HG02981 (cell line): ENCODE data around the gene NMNAT2.

Experiments used
- ATAC-seq: cut with Tn5 transposase; IDR thresholded peaks from one replicate; pipeline ENCODE4 v1.9.1; 2021; ENCODE audit warnings: mild to moderate bottlenecking, moderate library complexity; ENCODE audit not compliant: unreplicated experiment

Gene NMNAT2

DNA sequence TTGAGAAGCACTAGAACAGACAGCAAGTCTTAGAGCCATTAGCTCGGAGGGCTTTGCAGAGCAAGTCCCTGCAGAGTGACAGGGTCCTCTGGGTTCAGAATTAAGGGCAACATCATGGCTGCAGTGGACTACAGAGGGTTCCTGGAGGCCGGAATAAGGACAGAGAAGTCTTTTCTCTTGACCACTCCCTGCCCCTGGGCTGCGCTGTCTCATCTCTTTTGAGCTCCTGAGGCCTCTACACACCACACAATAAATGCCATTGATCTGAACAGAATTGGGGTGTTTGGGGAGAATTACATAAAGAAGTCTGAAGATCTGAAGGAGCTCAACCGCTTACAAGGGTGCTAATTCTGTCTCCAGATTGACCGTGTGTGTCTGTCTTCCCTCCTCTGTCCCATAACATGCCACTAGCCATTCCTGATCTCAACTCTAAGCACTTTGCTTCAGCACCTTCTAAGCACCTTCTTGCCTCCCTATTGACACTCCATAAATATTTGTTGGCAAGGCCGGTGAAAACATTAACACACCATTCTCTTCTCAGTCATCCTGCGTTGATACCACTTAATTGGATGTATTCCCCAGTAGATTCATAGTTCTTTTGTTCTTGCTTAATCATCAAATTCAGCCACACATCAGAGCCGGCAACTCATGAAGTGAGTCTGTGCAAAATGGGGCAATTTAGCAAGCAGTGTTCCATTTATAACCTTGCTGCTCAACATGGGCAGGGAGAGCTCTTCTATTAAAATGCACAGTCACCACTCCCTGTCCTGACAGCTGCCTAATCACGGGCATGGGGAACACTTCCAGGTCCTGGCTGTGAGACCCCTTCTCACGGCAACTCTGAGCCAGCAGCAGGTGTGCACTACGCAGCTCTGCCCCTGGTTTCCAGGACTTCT, 49.7 kb downstream of the NMNAT2 start:
- ATAC-seq: no peak

GRCh38 chr1:183366116-183366515, 52.1 kb downstream of the NMNAT2 start:
- ATAC-seq: no peak

- no peak for ATAC-seq
Measured at GRCh38 chr1:183365676-183366075, 52.5 kb downstream of the NMNAT2 start.

- ATAC-seq: no peak
Measured at GRCh38 chr1:183365093-183365492, 53.1 kb downstream of the NMNAT2 start.

- ATAC-seq: no peak
Measured at GRCh38 chr1:183363972-183364371, 54.2 kb downstream of the NMNAT2 start.

- no peak for ATAC-seq
Measured at GRCh38 chr1:183361081-183361480, 57.1 kb downstream of the NMNAT2 start.

DNA sequence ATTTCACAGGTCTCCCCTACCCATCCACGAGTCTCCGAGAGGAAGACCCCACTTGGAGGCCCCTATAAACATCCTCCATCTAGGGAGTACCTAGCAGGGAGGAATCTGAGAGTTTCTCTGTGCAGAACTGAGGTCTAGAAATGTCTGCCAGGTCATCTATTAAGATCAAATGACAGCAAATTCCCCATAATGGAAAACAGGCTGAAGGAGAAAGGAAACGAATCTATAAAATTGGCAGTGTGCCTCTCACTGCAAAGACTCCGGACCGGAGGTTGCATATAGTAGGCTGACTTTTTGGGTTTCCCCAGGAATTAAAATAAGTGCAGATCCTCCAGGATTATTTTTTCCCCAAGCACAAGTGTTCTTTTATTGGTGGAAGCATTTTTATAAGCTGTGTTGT, 57.7 kb downstream of the NMNAT2 start:
- ATAC-seq: no peak

- ATAC-seq: no peak
Measured at GRCh38 chr1:183356534-183357182, 61.5 kb downstream of the NMNAT2 start.

GRCh38 chr1:183355797-183356196, 62.4 kb downstream of the NMNAT2 start:
- ATAC-seq: no peak

- ATAC-seq: no peak
Measured at GRCh38 chr1:183355181-183355580, 63.0 kb downstream of the NMNAT2 start.

DNA sequence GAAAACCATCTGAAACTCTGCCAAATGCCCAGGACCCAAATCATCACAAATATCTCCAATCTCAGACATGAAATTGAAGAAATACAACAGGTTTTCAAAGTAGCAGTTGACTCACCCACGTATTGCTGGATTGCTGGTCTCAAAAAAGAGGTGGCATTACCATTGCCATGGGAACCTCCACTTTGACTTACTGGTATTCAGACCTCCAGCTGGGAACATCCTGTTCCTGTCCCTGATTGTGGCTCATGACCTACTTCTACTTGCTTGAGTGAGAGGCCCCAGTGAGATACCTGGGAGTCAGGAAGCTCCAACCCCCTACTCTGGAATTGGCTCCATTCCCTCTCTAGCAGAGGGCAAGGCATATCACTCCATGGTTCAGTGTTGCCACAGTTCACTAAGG, 64.6 kb downstream of the NMNAT2 start:
- no peak for ATAC-seq

GRCh38 chr1:183349201-183349711, 68.9 kb downstream of the NMNAT2 start:
- no peak for ATAC-seq

DNA sequence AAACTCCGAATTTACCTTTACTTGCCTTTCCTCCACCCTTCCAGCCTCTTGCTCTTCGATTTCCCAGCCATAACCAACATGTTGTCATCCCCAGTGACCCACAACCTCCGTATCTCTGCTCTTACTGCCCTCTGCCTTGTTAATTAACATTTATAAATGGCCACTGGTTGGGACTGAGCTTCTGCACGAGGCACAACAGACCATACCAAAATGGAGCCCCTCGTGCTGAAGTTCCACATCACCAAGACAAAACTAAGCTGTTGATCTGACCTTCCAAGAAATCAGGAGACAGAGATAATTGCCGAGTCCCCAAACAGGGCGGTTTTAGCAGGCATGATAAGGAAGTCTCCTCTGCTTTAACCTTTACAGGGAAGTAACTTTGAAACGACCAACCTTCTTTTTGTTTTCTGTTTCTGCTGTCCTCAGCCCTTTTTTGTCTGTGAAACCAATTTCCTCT, 71.9 kb downstream of the NMNAT2 start:
- ATAC-seq: no peak

GRCh38 chr1:183339556-183340167, 78.5 kb downstream of the NMNAT2 start:
- ATAC-seq: no peak

DNA sequence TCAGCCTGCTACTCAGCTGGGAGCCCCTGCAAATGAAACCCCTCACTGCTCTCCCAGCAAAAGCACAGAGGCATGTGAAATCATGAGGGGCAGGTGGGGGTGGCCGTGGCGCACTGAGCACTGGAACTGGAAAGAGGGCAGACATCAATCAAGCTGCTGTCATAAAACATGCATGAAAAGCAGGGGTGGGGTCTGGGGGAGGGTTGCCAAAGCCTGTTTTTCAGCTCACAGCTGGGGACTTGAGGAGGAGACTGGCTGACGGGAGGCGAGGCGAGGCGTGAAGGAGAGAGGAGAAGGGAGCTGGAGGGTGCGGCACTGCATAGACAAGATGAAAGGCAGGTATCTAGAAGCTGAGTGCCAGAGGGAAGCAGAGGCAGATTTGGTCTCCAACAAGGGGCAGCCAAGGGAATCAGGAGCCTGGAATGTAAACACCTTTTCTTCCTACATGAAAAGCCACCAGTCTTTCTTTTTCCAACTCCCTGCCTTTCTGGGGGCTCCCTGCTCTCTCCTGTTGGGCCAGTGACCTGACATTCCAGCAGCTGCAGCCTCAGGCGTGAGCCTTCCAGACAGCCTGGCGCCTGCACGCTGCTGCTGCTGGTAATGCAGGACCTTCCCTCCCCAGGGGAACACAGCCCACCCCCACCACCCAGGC, 87.0 kb downstream of the NMNAT2 start:
- ATAC-seq: no peak

GRCh38 chr1:183330335-183330734, 87.8 kb downstream of the NMNAT2 start:
- no peak for ATAC-seq

DNA sequence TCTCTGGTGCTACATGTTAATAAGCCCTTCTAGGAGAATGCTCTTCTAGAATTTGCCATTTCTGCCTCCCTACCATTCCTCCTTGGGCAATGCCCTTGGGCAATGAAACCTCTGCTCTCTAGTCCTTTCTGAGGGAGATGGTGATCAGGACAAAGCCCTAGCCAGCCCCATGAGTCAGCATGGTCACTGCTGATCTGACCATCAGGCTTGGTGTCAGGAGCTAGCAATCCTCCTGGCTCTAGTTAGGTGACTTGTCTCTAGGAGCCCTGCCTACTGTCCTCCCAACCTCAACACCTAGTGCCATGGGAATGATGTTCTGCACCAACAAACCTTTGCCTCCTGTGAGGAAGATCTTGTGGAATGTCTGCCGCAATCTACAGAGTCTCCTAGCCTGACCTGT, 89.8 kb downstream of the NMNAT2 start:
- ATAC-seq: no peak

GRCh38 chr1:183327434-183328290, 90.5 kb downstream of the NMNAT2 start:
- no peak for ATAC-seq

DNA sequence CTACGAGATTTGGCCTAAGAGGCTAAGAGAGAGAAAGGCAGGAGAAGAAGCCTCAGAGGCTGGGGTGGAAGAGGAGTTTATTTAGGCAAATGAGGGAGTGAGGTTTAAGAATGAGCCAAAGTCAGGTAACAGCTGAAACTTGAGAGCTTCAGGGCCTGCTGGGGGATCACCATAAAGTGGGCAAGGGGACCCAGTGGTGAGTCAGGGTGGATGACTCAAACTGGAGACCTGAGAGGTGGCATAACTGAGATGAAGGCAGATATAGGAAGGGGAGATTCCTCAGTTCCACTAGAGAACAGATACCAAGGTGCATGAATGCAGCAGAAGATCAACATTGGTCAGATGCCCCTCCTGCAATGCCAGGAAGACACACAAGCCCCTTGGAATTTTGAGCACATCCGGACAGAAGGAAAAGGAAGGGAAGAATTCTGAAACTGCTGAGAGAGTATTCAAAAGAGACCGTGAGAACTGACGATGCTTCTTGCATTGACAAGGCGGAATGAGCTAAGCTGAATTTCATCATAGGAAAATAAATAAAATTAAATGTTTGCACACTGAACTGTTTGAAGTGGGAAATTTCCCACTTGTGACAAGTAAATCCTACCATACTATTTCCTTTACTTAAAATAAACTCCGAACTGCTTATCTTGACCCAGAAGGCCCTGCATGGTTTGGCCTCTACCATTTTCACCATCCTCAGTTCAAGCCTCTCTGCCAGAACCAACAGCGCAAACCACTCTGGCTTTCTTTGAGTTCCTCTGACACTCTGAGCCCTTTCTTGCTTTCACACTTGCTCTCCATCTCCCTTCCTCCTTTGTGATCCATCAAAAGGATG, 94.1 kb downstream of the NMNAT2 start:
- no peak for ATAC-seq
